Fibroblast of lung (primary cell): ENCODE data around the gene ERMAP.

Experiments used
- CTCF ChIP-seq, 2 donors: IDR thresholded peaks in 1 of 2; conservative IDR thresholded peaks in 1 of 2; 1 replicate in 1 of 2; 2 replicates in 1 of 2; pipeline ENCODE4 v1.5.1; 2011 to 2012; ENCODE audit warnings: low read length in 2 of 2, control low read depth in 1 of 2, inconsistent platforms in 1 of 2, low read depth in 1 of 2, mild to moderate bottlenecking in 1 of 2
- EZH2 ChIP-seq: IDR thresholded peaks from 2 replicates; pipeline ENCODE4 v1.5.1; 2012; ENCODE audit warnings: low read length, control low read depth, mild to moderate bottlenecking; ENCODE audit errors: missing control alignments

GRCh38 chr1:42835422-42835821 lies 18.5 kb downstream of the ERMAP start:
- TF ChIP-seq CTCF (conservative IDR thresholded peaks at IDR 0.05 in 1 of 2, IDR thresholded peaks at IDR 0.05 in 1 of 2; ENCODE audit: low read depth in 1 of 2, low read length in 2 of 2) (no peak), EZH2 (no peak)
